COLO668 (cell line): ENCODE results near the gene UNC80.

ENCODE experiments used
- DNase-seq: peaks from one replicate; lab custom pipeline; 2025; ENCODE audit not compliant: unreplicated experiment; lab: John Stamatoyannopoulos, UW

The UNC80 gene

GRCh38 chr2:210004881-210005280 is 233.2 kb downstream of the UNC80 start:
- no peak for DNase-seq

- no peak for DNase-seq
Measured at GRCh38 chr2:210007895-210008294, 236.3 kb downstream of the UNC80 start.

- no peak for DNase-seq
Measured at GRCh38 chr2:210009126-210009525, 237.5 kb downstream of the UNC80 start.

- DNase-seq: no peak
Measured at GRCh38 chr2:210009896-210010295, 238.3 kb downstream of the UNC80 start.

GRCh38 chr2:210020138-210020537 is 248.5 kb downstream of the UNC80 start:
- DNase-seq: no peak

- DNase-seq: no peak
Measured at GRCh38 chr2:210022824-210023223, 251.2 kb downstream of the UNC80 start.

- no peak for DNase-seq
Measured at GRCh38 chr2:210027608-210028007, 256.0 kb downstream of the UNC80 start.

- no peak for DNase-seq
Measured at GRCh38 chr2:210028178-210028577, 256.5 kb downstream of the UNC80 start.

- no peak for DNase-seq
Measured at GRCh38 chr2:210034087-210034683, 262.6 kb downstream of the UNC80 start.

GRCh38 chr2:210035679-210036078 is 264.0 kb downstream of the UNC80 start:
- DNase-seq: no peak

GRCh38 chr2:210038078-210038477 is 266.4 kb downstream of the UNC80 start:
- DNase-seq: no peak

GRCh38 chr2:210046851-210047500 is 275.3 kb downstream of the UNC80 start:
- no peak for DNase-seq
